Right kidney (tissue), 1 donor: Measurements from ENCODE around the gene AKAP5.
"Not testable (repeated sequence)": the region's sequence is repeated elsewhere in the genome, so short reads cannot be mapped to it uniquely, and the experiment has no call there.

Source experiments
- DNase-seq: peaks from one replicate; pipeline ENCODE4 v3.0.0-alpha.2; 2016

AKAP5 gene

GRCh38 chr14:64502456-64502855 is 37.2 kb downstream of the AKAP5 start:
- peak; percentile 18 for DNase-seq

GRCh38 chr14:64502887-64503433 is 37.7 kb downstream of the AKAP5 start:
- DNase-seq: no peak

- DNase-seq: peak; percentile 93
Measured at GRCh38 chr14:64503434-64504309, 38.4 kb downstream of the AKAP5 start, which contains the start of gene ZBTB25. Gene ZBTB25 (minus strand): TSS chr14:64503838. CDS start chr14:64490533, 13,305 bp downstream.

- peak; percentile 98 for DNase-seq
Measured at GRCh38 chr14:64504310-64504896, 39.1 kb downstream of the AKAP5 start, which contains the start of gene ZBTB1. Gene ZBTB1 (plus strand): TSS chr14:64504770. CDS start chr14:64521505, 16,735 bp downstream.

- peak; percentile 99 for DNase-seq
Measured at GRCh38 chr14:64504897-64505794, 39.8 kb downstream of the AKAP5 start.

- no peak for DNase-seq
Measured at GRCh38 chr14:64506721-64507120, 41.4 kb downstream of the AKAP5 start.

- no peak for DNase-seq
Measured at GRCh38 chr14:64507376-64508156, 42.3 kb downstream of the AKAP5 start.

- no peak for DNase-seq
Measured at GRCh38 chr14:64508215-64508776, 43.0 kb downstream of the AKAP5 start.

- no peak for DNase-seq
Measured at GRCh38 chr14:64509036-64509435, 43.7 kb downstream of the AKAP5 start.

- DNase-seq: peak; percentile 32
Measured at GRCh38 chr14:64510825-64511671, 45.7 kb downstream of the AKAP5 start.

- no peak for DNase-seq
Measured at GRCh38 chr14:64513271-64513670, 48.0 kb downstream of the AKAP5 start.

- DNase-seq: no peak
Measured at GRCh38 chr14:64515053-64515452, 49.8 kb downstream of the AKAP5 start.

GRCh38 chr14:64516969-64517368 is 51.7 kb downstream of the AKAP5 start:
- DNase-seq: no peak

- DNase-seq: not testable (repeated sequence)
Measured at GRCh38 chr14:64517667-64518066, 52.4 kb downstream of the AKAP5 start.

- DNase-seq: no peak
Measured at GRCh38 chr14:64518229-64518628, 52.9 kb downstream of the AKAP5 start.

GRCh38 chr14:64520699-64521098 is 55.4 kb downstream of the AKAP5 start:
- no peak for DNase-seq

- DNase-seq: no peak
Measured at GRCh38 chr14:64522591-64523355, 57.5 kb downstream of the AKAP5 start.
